GM18951 (cell line): Measurements from ENCODE around the gene PNMA8C.
"Not testable (repeated sequence)": the region's sequence is repeated elsewhere in the genome, so short reads cannot be mapped to it uniquely, and the experiment has no call there.

Source experiments
- POLR2A ChIP-seq: IDR thresholded peaks from 4 replicates; pipeline ENCODE4 v1.6.1; 2011; ENCODE audit warnings: mild to moderate bottlenecking; ENCODE audit not compliant: insufficient read length, insufficient read depth; ENCODE audit errors: extremely low read depth
- in situ Hi-C: fragments of 300-500 bp; cut with MboI; formaldehyde crosslinking; loops from one replicate; pipeline ENCODE4 v1.12.0; 2022; ENCODE audit warnings: low sequenced_read_pairs, mixed read lengths, inconsistent platforms; ENCODE audit not compliant: unreplicated experiment

PNMA8C gene

DNA sequence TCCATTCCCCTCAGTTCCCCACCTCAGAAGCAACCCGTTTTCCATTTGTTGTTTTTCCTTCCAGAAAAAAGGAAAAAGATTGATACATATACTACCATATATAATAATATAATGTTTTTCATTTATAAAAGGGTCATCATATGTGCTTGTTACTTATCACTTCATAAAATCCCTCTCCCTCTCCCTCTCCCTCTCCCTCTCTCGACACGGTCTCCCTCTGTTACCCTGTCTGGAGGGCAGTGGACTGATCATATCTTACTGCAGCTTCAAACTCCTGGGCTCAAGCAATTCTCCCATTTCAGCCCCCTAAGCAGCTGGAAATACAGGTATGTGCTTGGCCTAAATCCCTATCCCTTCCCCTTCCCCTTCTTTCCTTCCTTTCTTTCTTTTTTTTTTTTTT, 25.5 kb upstream of the PNMA8C start:
- in situ Hi-C loops, result no loop called here
- no peak for TF ChIP-seq POLR2A

DNA sequence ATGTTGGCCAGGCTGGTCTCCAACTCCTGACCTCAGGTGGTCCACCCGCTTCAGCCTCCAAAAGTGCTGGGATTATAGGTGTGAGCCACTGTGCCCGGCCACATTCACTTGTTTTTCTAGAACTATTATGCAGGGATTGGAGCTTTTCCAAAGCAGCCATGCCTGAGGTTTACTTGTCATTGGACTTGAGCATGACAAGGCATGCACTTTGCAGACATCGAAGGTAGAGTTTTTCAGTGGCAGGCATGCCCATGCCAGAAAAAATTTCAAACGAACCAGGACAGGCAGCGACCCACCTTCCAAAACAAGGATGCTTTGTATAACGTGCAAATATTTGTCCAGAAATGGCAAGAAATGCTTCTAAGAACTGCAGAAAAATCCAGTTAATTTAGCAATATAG, 24.9 kb upstream of the PNMA8C start:
- TF ChIP-seq POLR2A, result no peak
- in situ Hi-C loops, result no loop called here

DNA sequence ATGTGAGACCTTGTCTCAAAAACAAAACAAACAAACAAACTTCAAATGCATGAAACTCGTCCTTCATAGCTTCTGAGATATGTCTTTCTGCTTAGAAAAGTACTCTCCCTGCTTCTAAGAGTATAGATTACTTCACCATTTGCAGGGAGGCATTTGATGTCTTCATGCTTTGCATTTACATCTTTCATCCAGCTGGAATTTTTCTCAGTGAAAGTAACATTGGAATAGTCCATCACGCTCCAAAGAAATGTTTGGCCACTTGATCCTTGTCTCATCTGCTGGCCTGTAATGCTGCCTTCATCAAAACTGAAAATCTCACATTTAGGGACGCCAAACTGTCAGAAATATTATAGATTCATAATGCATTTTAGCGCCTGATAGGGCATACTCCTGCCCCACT, 23.4 kb upstream of the PNMA8C start:
- in situ Hi-C loops, result no loop called here
- TF ChIP-seq POLR2A, result no peak

DNA sequence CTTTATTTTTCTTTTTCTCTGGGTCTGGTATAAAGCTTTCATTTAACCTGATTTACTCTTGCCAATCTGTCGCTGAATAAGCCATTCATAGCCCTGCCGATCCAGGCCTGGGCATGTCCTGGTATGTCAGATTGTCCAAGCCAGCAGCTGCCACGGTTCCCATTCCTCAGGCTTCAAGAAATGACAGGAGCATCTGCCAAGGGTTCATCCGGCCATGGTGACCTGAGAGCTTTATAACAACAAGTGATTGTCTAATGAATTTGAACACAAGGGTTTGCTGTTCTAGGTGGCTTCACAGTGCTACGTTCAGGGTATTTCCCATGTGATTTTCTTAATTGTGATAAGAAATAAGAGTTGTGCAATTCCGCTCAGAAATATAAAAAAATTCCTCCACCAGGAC, 22.6 kb upstream of the PNMA8C start:
- no peak for TF ChIP-seq POLR2A

DNA sequence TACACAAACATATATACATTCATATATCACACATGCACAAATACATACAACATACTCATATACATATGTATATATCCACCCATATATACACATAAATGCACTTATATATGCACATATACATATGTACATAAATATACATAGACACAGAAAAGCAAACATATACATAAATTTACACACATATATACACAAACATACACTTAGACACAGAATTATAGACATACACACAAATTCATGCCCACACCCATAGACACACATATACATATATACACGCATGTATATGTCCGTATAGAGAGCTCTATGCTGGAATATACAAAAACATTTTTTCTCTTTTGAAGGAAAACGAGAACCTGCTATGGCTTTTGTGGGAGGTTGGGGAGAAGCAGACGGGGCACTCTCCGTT, 22.0 kb upstream of the PNMA8C start:
- no peak for TF ChIP-seq POLR2A
- in situ Hi-C loops, result no loop called here

More for the DNA sequence above, 22.6 kb upstream of the PNMA8C start:
- in situ Hi-C loops, result no loop called here

DNA sequence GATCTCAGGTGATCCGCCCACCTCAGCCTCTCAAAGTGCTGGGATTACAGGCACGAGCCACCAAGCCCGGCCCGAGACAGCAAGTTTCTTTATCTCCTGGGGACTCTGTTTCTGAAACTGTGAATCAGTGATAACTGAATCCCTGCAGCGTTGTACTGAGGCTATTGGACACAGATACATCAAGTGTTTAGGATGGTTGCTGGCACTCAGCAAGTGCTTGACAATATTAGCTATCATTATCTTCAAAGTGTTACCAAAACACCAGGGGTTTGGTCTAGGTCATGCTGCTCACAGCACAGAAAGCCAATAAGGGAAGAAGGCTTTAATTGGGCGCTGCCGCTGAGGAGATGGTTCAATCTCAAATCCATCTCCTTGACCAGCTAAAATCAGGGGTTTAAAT, 20.5 kb upstream of the PNMA8C start:
- TF ChIP-seq POLR2A, result no peak
- in situ Hi-C loops, result no loop called here

DNA sequence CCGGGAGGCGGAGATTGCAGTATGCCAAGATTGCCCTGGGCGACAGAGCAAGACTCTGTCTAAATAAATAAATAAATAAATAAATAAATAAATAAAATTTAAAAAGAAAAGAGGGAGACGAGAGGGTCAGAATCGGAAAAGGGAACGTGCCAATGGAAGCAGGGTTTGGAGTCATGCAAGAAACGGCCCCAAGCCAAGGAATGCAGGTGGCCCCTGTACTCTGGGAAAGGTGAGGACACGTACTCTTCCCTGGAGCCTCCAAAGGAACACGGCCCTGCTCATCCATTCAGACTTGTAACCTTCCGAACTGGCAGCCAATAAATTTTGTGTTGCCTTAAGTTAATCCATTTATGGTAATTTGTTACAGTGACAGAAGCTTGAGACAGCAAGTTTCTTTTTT, 19.9 kb upstream of the PNMA8C start:
- in situ Hi-C loops, result no loop called here
- TF ChIP-seq POLR2A, result no peak

- in situ Hi-C loops, result no loop called here
- TF ChIP-seq POLR2A, result no peak
These were observed 19.1 kb upstream of the PNMA8C start for GRCh38 chr19:46447824-46448223.

DNA sequence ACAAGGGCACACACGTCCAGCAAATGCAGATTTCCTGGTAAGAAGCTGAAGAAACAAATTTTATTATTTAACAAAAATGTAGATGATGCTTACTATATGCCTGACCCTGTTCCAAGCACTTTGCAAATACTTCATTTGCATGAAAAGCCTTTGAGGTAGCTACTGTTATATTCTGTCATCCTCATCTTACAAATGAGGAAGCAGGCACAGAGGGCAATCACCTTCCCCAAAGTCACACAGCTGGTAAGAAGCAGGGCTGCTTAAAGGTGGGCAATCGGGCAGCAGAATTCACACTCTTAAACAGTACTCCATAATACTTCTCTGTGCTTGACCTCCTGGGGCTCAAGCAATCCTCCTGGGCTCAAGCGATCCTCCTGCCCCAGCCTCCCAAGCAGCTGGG, 18.3 kb upstream of the PNMA8C start:
- TF ChIP-seq POLR2A, result no peak
- in situ Hi-C loops, result no loop called here

GRCh38 chr19:46446021-46446420, 17.3 kb upstream of the PNMA8C start:
- TF ChIP-seq POLR2A, result no peak
- in situ Hi-C loops, result no loop called here

GRCh38 chr19:46442808-46443450, 14.2 kb upstream of the PNMA8C start:
- in situ Hi-C loops, result no loop called here
- TF ChIP-seq POLR2A, result no peak

DNA sequence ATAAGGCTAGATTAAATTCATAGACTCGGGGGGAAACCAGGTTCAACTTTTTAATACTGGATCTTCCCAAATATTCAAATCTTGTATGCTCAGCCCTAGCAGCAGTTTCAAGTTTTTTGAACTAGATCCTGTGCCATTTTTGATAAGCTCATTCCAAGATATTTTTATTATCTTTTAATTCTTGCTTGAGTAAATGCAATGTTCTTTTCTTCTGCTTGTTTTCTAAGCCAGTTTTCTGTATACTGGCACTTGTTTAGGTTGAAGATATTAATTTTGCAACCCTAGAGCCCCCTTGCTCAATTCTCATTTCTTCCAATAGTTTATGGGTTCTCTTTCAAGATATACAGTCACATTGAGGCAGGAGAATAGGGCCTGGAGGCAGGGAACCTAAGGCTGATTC, 13.1 kb upstream of the PNMA8C start:
- no peak for TF ChIP-seq POLR2A
- in situ Hi-C loops, result no loop called here

DNA sequence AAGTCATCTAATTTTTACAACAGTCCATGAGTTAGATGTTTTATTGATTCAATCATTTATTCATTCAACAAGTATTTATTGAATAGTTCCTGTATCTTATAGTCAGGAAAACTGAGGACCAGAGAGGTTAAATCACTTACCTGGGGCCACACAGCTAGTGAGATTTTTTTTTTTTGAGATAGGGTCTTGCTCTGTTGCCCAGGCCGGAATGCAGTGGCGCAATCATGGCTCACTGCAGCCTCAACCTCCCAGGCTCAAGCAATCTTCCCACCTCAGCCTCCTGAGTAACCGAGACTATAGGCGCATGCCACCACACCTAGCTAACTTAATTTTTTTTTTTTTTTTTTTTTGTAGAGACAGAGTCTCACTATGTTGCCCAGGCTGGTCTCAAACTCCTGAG, 7.0 kb upstream of the PNMA8C start:
- in situ Hi-C loops, result not testable (repeated sequence)

- TF ChIP-seq POLR2A, result no peak
- in situ Hi-C loops, result no loop called here
These were observed 6.3 kb upstream of the PNMA8C start for GRCh38 chr19:46435009-46435408.

GRCh38 chr19:46433470-46433869, 4.7 kb upstream of the PNMA8C start:
- in situ Hi-C loops, result not testable (repeated sequence)

DNA sequence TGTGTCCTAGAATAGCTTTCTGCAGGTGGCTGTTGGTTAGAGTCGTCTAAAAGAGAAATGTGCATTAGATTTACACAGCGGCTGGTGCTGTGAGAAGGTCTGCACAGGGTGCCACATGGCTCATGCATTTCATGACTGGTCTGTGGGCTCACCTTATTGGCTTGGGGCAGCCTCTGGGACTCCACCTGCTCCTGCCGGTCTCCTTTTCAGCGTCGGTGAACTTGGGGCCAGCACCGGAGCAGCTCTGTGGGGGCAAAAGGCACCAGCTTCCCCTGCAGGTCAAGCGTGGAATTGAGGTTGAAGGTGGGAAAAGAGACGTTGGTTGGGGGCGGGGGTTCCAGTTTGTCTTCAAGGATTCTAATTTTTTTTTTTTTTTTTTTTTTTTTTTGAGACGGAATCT, 3.1 kb upstream of the PNMA8C start:
- TF ChIP-seq POLR2A, result no peak
- in situ Hi-C loops, result no loop called here

DNA sequence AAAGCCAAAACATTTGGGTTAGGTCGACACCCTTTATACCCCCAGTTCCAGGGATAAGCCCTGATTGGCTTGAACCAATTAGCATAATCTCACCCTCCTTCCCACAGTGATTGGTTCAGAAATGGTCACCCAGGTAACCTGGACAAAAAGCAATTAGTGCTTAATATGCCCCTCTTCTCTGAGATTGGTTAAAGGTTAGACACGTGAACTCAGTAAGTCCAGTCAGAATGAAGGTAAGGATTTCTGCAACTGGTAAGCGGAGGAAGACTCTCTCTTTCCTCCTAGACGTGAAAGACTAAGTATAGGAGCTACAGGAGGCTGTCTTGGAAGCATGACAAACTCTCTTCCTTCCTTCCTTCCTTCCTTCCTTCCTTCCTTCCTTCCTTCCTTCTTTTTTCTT, 1.3 kb upstream of the PNMA8C start:
- in situ Hi-C loops, result no loop called here
- TF ChIP-seq POLR2A, result no peak
